GM21515 (cell line): Measurements from ENCODE around the gene PDE4C.
"Not testable (repeated sequence)": the region's sequence is repeated elsewhere in the genome, so short reads cannot be mapped to it uniquely, and the experiment has no call there.

Experiments used
- ATAC-seq: cut with Tn5 transposase; IDR thresholded peaks from one replicate; pipeline ENCODE4 v1.9.1; 2021; ENCODE audit not compliant: unreplicated experiment

The PDE4C gene

GRCh38 chr19:18223860-18224524 is 2.2 kb downstream of the PDE4C start:
- peak; percentile 20 for ATAC-seq

- ATAC-seq: no peak
Observed at GRCh38 chr19:18221815-18222725, 4.2 kb downstream of the PDE4C start.

- no peak for ATAC-seq
Observed at GRCh38 chr19:18220632-18221275, 5.5 kb downstream of the PDE4C start.

GRCh38 chr19:18219911-18220631 is 6.2 kb downstream of the PDE4C start:
- no peak for ATAC-seq

GRCh38 chr19:18218600-18218999 is 7.6 kb downstream of the PDE4C start:
- ATAC-seq: no peak

- no peak for ATAC-seq
Observed at GRCh38 chr19:18218159-18218558, 8.1 kb downstream of the PDE4C start.

- no peak for ATAC-seq
Observed at GRCh38 chr19:18216789-18217188, 9.4 kb downstream of the PDE4C start.

GRCh38 chr19:18214779-18215433 is 11.3 kb downstream of the PDE4C start:
- ATAC-seq: no peak

GRCh38 chr19:18211683-18212082 is 14.6 kb downstream of the PDE4C start:
- no peak for ATAC-seq

GRCh38 chr19:18209912-18210311 is 16.3 kb downstream of the PDE4C start:
- ATAC-seq: not testable (repeated sequence)

- no peak for ATAC-seq
Observed at GRCh38 chr19:18208098-18208951, 17.9 kb downstream of the PDE4C start.

GRCh38 chr19:18206018-18206417 is 20.2 kb downstream of the PDE4C start:
- no peak for ATAC-seq

GRCh38 chr19:18205200-18205892 is 20.9 kb downstream of the PDE4C start:
- ATAC-seq: no peak

GRCh38 chr19:18204394-18205199 is 21.6 kb downstream of the PDE4C start:
- peak; percentile 15 for ATAC-seq

GRCh38 chr19:18203863-18204393 is 22.3 kb downstream of the PDE4C start, which contains the start of gene RAB3A:
TSS of gene RAB3A (minus strand) at chr19:18204042. CDS start at chr19:18202740, 1,302 bp downstream.
- ATAC-seq: peak; percentile 87

- no peak for ATAC-seq
Observed at GRCh38 chr19:18203408-18203862, 22.8 kb downstream of the PDE4C start.

GRCh38 chr19:18202778-18203407 is 23.3 kb downstream of the PDE4C start:
- no peak for ATAC-seq
